ENCODE data around the gene KDM4E. TPM values are rescaled to one million over a fixed set of nuclear protein-coding genes. Genes with fewer than 3 reads are reported as not detected.
"Not testable (repeated sequence)": the region's sequence is repeated elsewhere in the genome, so short reads cannot be mapped to it uniquely, and the experiment has no call there.

The KDM4E gene
- not detected in 2 replicates for total RNA-seq (2014; rRNA removed; shearing (Covaris generic))
- not detected in 2 replicates for polyA plus RNA-seq (2015; cell fraction: cytosol; rRNA removed)
- polyA plus RNA-seq (2015; cell fraction: nucleus; rRNA removed) = not detected in 2 replicates

DNA sequence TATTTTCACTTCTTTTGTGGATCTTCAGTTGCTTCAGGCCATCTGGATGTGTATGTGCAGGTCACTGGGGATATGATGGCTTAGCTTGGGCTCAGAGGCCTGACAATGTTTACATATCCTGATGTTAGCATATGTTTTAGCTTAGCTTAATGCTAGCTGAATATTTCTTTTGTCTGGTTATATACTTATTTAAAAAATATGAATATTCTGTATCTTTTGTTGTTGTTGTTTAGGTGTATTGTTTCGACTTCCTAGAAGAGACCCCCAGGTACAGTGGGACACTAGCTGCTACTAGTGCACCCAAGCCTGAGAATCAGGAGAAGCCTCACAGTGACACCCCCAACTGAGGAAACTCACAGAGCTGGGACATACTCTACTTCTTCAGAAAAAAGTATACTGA lies at the start of gene KDM4E:
KDM4E (plus strand) TSS at position 301 of the 400 bp plus-strand sequence. CDS start 300 bp downstream, outside the sequence.
- no peak for DNase-seq (ENCODE audit: low read depth, low spot score)
- in situ Hi-C loops (cut with HindIII; ENCODE audit: low pct_unique_long_range_greater_than_20kb, low sequenced_read_pairs) = no loop called here

DNA sequence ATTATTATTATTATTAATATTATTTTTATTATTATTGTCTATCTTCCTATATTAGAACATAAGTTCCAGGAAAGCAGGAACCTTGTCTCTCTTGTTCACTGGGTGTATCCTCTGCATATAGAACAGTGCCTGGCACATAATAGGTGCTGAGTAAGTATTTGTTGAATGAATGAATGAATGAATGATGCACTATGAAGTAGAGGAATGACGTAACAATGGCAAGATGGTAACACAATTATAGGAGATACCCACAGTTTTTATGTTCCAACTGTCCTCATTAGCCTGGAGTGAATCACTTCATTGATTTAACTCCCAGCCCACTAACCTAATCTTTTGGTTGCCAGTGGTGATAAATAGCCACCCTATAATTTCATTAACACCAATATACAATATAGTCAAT lies 49.5 kb upstream of the KDM4E start:
- in situ Hi-C loops (cut with HindIII; ENCODE audit: low pct_unique_long_range_greater_than_20kb, low sequenced_read_pairs) = no loop called here
- no peak for DNase-seq (ENCODE audit: low read depth, low spot score)

DNA sequence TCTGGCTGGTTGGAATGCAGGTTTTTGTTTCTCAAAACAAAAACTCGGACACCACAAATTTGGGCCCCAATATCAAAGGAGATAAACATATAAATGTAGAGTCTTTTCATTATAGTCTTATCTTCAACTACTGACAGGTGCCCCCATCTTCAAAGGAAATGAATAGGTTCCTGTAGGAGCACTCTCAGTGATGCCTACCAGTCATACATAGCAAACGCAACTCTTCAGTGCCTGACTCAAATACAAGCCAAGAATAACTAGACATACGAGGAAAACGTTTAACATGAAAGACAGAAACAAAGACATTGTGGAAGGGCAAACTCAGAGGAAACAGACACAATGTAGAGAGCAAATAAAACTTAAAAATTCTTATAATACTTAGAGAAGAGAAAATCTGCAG lies 37.7 kb upstream of the KDM4E start:
- in situ Hi-C loops (cut with HindIII; ENCODE audit: low pct_unique_long_range_greater_than_20kb, low sequenced_read_pairs) = no loop called here

DNA sequence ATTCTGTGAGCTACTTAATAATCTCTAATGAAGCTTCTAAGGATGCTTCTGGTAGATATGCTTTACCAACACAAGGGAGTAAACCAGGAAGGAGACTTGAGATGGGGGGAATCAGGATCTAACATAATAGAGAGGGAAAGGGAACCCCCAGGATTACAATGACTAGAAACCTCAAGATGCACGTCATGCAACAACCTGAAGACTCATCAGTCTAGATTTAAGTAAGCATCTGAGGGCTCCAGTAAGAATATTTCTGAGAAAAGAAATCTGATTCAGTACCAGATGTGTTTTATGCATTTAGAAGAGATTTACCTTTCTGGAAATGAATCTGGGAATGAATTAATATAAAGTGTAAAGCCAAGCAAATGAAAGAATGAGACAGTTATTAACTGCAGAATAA lies 36.3 kb upstream of the KDM4E start:
- in situ Hi-C loops (cut with HindIII; ENCODE audit: low pct_unique_long_range_greater_than_20kb, low sequenced_read_pairs) = no loop called here
- no peak for DNase-seq (ENCODE audit: low read depth, low spot score)

More for the DNA sequence above, 37.7 kb upstream of the KDM4E start:
- DNase-seq (ENCODE audit: low read depth, low spot score) = no peak

DNA sequence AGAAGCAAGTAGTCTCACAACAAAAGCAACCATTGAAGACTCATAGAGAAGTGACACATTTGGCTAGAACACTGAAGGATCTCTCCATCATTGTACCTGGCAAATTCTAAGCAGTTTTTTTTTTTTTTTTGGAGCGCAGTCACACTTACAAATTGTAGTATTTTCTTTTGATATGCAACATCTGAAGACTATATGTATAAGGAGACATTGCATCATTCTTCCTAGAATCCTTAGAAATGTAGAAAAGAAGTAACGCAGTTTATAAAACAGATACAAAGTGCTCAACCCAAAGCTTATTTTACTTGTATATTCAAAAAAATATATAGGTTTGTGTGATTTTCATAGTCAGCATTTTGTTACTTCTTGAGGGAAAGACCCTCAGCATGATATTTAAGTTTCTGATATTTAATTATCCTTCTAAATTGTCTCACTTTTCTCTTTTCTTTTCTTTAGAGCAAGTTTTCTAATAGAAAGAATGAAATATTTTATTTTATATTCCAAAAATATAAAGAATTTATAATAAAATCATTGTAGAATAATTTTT lies 31.6 kb upstream of the KDM4E start:
- in situ Hi-C loops (cut with HindIII; ENCODE audit: low pct_unique_long_range_greater_than_20kb, low sequenced_read_pairs) = no loop called here
- no peak for DNase-seq (ENCODE audit: low read depth, low spot score)

DNA sequence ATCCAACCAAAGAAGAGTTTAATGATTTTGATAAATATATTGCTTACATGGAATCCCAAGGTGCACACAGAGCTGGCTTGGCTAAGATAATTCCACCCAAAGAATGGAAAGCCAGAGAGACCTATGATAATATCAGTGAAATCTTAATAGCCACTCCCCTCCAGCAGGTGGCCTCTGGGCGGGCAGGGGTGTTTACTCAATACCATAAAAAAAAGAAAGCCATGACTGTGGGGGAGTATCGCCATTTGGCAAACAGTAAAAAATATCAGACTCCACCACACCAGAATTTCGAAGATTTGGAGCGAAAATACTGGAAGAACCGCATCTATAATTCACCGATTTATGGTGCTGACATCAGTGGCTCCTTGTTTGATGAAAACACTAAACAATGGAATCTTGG lies 27.6 kb upstream of the KDM4E start:
- in situ Hi-C loops (cut with HindIII; ENCODE audit: low pct_unique_long_range_greater_than_20kb, low sequenced_read_pairs) = no loop called here
- no peak for DNase-seq (ENCODE audit: low read depth, low spot score)

DNA sequence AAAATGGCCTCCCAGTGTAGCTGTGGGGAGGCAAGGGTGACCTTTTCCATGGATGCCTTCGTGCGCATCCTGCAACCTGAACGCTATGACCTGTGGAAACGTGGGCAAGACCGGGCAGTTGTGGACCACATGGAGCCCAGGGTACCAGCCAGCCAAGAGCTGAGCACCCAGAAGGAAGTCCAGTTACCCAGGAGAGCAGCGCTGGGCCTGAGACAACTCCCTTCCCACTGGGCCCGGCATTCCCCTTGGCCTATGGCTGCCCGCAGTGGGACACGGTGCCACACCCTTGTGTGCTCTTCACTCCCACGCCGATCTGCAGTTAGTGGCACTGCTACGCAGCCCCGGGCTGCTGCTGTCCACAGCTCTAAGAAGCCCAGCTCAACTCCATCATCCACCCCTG lies 26.8 kb upstream of the KDM4E start:
- in situ Hi-C loops (cut with HindIII; ENCODE audit: low pct_unique_long_range_greater_than_20kb, low sequenced_read_pairs) = no loop called here
- no peak for DNase-seq (ENCODE audit: low read depth, low spot score)

DNA sequence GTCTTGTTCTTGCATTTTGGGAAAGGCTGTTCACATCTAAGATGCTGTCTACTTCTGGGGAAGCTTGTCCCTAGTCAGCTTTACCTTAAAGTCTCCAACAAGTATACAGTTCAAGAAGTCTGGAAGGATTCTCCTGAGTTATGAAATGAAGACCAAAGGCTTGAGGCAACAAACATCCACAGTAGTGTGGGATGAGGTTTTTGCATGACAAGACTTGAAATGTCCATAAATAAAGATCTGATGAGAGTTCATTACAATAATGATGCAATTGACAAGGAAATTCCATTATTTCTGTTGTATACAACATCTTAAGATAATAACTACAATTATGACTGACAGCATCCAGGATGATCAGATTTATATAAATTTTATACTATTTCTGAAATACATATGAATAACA lies 21.3 kb upstream of the KDM4E start:
- no peak for DNase-seq (ENCODE audit: low read depth, low spot score)
- in situ Hi-C loops (cut with HindIII; ENCODE audit: low pct_unique_long_range_greater_than_20kb, low sequenced_read_pairs) = no loop called here

DNA sequence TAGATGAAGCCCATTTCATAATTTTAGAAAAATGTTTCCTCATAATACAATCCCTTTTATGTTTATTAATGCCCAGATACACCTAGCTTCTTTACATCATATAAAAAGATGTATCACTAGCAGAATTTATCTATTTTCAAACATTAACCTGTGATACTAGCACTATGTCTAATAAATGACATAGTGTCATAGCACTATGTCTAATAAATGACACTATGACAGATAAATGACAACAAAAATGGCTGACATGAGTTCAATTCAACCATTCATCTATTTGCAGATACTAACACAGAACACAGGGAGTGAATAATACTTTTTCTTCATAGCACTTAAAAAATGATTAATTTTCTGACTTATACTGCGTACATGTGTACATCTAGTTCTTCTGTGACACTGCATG lies 19.4 kb upstream of the KDM4E start:
- no peak for DNase-seq (ENCODE audit: low read depth, low spot score)
- in situ Hi-C loops (cut with HindIII; ENCODE audit: low pct_unique_long_range_greater_than_20kb, low sequenced_read_pairs) = no loop called here

DNA sequence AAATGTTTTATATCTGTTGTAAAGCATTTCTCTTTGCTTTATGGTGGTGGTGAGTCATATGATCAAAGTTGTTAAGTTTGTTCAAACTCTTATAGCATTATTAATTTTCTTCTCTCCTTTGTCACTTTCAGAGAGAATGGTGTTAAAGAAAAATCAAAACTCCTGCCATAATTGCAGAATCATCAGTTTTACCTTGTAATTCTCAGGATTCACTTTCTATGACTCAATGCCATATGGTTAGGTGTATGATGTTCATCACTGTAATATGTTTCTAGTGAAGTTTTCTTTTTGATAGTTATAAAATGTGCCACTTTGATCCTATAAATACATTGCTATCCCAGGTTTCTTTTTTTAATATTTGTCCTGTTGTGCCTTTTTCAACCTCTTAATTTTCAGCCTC lies 13.7 kb upstream of the KDM4E start:
- in situ Hi-C loops (cut with HindIII; ENCODE audit: low pct_unique_long_range_greater_than_20kb, low sequenced_read_pairs) = no loop called here
- DNase-seq (ENCODE audit: low read depth, low spot score) = no peak

DNA sequence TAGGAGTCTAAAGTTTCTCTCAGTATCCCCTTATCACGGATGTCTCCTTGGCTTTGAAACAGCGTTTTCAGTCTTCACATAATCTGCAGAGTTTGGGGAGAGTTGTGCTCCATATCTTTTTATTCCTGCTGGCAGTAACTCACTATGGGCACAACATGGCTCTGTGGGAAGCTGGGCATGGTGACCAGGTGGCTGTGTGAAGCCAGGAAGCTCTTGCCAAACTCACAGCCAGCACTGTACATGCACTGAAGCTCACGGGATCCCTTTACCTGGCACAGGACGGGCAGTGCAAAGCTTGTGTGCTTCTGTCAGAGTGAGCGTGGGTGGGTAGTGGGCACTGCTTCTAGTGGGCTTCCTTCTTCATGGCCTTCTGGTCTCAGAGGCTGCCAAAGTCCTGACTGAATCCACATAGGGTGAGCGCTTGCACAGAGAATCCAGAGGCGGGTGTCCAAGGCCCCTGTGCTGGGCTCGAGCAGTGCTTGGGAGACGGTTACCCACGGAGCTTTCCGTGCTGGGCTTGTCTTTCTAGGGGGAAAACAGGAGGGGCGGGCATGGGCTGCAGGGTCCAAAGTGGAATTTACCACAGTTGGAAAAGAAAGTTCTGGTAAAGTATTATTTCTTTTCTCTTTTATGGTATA lies 10.8 kb upstream of the KDM4E start:
- in situ Hi-C loops (cut with HindIII; ENCODE audit: low pct_unique_long_range_greater_than_20kb, low sequenced_read_pairs) = no loop called here
- DNase-seq (ENCODE audit: low read depth, low spot score) = no peak

DNA sequence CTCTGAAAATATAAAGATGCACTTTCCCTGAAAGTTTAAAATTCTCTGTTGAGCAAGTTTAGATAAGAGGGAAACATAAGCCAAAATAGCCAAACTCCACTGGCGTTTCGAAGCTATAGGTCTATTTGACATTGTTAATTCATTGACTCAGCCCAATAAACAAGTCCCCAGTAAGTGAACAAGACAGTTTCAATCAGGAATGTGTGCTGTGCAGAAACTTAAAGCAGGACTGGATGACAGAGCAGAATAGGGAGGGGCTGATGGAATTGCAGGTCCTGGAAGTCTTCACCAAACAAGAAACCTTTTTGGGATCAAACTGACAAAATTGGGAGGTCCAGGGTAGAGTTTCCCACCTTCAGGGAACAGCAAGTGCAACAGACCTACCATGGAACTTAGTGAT lies 8.9 kb upstream of the KDM4E start:
- no peak for DNase-seq (ENCODE audit: low read depth, low spot score)

DNA sequence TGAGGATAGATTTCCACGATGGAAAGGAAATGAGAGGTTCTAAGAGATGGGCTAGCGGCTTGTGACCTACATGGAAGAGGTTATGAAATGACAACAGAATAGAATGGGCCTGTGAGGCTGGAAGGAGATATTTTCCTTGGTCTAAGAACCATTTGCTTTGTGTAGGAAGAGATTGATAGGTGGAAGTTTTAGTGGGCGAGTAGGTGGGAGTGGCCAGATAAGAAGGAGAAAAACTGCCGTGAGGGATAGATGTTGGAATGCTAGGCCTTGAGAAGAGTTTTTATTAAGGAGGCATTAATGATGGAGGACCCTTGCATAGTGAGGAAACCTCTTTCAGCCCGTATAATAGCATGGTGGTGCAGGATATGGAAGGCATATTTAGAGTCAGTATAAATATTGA lies 3.6 kb upstream of the KDM4E start:
- in situ Hi-C loops (cut with HindIII; ENCODE audit: low pct_unique_long_range_greater_than_20kb, low sequenced_read_pairs); DNase-seq (ENCODE audit: low read depth, low spot score): not testable (repeated sequence)

More for the DNA sequence above, 8.9 kb upstream of the KDM4E start:
- in situ Hi-C loops (cut with HindIII; ENCODE audit: low pct_unique_long_range_greater_than_20kb, low sequenced_read_pairs) = no loop called here

DNA sequence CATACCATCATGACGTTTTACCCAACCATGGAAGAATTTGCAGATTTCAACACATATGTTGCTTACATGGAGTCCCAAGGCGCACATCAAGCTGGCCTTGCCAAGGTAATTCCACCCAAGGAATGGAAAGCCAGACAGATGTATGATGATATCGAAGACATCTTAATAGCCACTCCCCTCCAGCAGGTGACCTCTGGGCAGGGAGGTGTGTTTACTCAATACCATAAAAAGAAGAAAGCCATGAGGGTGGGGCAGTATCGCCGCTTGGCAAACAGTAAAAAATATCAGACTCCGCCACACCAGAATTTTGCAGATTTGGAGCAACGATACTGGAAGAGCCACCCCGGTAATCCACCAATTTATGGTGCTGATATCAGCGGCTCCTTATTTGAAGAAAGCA lies 536 bp downstream of the KDM4E start:
- DNase-seq (ENCODE audit: low read depth, low spot score); in situ Hi-C loops (cut with HindIII; ENCODE audit: low pct_unique_long_range_greater_than_20kb, low sequenced_read_pairs): not testable (repeated sequence)

DNA sequence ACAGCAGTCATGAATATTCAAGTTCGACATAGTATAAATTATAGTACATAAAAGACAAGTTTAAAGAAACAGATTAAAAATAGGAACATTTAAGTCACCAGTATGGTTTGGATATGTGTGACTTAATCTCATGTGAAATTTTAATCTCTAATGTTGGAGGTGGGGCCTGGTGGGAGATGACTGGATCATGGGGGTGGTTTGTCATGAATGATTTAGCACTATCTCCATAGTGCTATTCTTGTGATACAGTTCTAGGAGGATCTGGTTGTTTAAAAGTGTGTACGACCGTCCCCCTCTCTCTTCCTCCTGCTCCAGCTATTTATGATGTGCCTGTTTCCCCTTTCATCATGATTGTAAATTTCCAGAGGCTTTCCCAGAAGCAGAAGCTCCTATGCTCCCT lies 3.3 kb downstream of the KDM4E start:
- in situ Hi-C loops (cut with HindIII; ENCODE audit: low pct_unique_long_range_greater_than_20kb, low sequenced_read_pairs) = no loop called here
- no peak for DNase-seq (ENCODE audit: low read depth, low spot score)

DNA sequence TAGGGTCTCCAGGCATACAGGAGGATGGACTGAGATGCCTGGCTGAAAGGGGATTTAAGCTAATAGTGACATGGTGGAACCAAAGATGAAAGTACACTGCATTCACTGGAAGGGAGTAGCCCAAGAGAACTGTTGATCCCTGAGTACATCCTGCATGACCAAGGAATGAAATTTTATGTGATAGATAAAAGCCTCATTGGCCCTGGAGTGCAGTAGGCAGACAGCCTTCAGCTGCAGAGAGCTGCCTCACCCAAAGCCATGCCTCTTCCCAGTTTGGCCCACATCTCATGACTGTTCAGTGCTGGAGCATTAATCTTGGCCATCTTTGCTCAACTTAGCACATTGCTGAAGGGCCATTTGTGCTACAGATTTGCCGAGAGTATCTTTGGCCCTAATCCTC lies 8.0 kb downstream of the KDM4E start:
- DNase-seq (ENCODE audit: low read depth, low spot score) = no peak
- in situ Hi-C loops (cut with HindIII; ENCODE audit: low pct_unique_long_range_greater_than_20kb, low sequenced_read_pairs) = no loop called here

DNA sequence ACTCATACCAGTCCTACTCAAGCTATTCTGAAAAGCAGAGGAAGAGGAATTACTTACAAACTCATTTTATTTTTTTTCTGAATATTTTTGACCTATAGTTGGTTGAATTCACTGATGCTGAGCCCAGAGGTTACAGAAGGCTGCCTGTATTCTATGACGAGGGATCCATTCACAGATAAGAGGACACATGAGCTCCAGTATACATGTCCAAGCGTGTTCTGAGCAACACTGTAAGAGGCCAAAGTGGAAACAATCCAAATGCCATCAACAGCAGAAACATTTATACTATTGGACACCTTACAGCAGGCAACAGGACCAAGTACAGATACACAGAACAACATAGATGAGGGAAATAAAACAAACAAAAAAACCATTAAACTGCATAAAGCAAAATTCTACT lies 10.3 kb downstream of the KDM4E start:
- in situ Hi-C loops (cut with HindIII; ENCODE audit: low pct_unique_long_range_greater_than_20kb, low sequenced_read_pairs) = no loop called here
- no peak for DNase-seq (ENCODE audit: low read depth, low spot score)

DNA sequence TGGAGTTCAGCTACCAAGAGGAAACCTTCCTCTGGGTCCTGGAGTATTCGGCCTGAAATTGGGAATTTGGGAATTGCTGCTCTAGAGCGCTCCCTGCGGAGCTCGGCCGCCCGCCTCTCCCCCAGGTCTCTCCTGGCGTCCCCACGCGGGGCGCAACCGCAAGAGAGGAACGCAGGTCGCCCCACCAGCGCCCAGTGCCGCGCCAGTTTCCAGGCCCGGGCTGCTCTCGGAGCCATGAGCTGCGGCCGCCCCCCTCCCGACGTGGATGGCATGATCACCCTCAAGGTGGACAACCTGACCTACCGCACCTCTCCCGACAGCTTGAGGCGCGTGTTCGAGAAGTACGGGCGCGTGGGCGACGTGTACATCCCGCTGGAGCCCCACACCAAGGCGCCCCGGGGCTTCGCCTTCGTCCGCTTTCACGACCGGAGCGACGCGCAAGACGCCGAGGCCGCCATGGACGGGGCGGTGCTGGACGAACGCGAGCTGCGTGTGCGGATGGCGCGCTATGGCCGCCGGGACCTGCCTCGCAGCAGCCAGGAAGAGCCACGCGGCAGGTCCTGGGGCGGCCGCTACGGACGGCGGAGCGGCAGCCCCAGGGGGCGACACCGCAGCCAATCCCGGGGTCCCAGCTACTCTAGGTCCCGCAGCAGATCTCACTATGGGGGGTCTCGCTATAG lies 12.4 kb downstream of the KDM4E start:
- in situ Hi-C loops (cut with HindIII; ENCODE audit: low pct_unique_long_range_greater_than_20kb, low sequenced_read_pairs); DNase-seq (ENCODE audit: low read depth, low spot score): not testable (repeated sequence)

DNA sequence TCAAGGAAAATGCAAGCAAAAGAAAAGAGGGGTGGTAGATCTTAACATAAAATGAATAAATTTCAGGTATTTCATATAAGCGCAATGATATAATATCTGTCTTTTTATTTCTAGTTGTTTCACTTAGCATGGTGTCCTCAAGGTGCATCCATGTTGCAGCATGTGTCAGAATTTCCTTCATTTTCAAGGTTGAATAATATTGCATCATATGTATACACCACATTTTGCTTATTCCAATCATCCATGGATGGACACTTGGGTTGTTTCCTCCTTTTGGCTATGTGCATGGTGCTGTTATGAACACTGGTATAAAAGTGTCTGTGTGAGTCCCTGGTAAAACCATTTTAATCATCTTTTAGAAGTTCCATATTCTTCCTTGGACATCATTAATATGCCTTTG lies 17.2 kb downstream of the KDM4E start:
- no peak for DNase-seq (ENCODE audit: low read depth, low spot score)
- in situ Hi-C loops (cut with HindIII; ENCODE audit: low pct_unique_long_range_greater_than_20kb, low sequenced_read_pairs) = no loop called here

All from SK-MEL-5 (cell line).